Measurements from ENCODE around the gene FAM47A. TPM values are rescaled to one million over a fixed set of nuclear protein-coding genes. Genes with fewer than 3 reads are reported as not detected.

Gene FAM47A
- not detected in 5 replicates for total RNA-seq (2022; extraction: Qiagen RNA extraction)

GRCh38 chrX:34132028-34132427 lies at the start of gene FAM47A:
Gene FAM47A (minus strand): TSS chrX:34132314. CDS start chrX:34132278, 36 bp downstream.

